KG1 (cell line): ENCODE results near the gene COL6A2.
"Not testable (repeated sequence)": the region's sequence is repeated elsewhere in the genome, so short reads cannot be mapped to it uniquely, and the experiment has no call there.

Experiments used
- DNase-seq: peaks from one replicate; lab custom pipeline; 2025; lab: John Stamatoyannopoulos, UW

The COL6A2 gene

DNA sequence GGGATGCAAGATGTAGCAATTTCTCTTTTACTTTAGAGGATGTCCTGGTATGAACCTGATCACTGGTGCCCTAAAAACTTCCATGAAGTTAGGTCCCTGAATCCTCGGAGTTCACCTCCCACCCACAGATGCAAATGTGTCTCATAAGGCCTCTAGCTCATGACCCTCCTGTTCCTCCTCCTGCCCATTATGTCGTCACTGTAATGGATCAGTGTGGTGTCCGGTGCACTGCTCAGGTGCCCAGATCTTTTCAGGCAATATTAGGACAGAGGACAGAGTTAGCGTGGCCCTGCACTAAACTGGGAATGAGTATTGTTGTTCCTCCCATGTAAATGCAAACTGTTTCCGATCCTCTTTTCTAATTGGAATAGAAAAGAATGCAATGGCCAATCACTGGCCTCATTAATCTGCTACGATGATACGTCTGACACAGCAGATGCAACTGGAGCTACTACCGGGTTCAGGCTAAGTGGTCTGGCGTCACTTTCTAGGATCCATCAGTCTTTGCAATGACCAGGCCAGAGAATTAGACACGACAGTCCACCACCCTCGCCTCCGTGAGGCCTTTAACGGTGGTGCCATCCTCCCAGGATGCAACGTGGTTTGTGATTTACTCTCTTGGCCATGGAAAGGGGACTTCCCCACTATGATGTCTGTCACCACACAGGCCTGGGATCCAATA is 3.4 kb upstream of the COL6A2 start:
- DNase-seq = no peak

DNA sequence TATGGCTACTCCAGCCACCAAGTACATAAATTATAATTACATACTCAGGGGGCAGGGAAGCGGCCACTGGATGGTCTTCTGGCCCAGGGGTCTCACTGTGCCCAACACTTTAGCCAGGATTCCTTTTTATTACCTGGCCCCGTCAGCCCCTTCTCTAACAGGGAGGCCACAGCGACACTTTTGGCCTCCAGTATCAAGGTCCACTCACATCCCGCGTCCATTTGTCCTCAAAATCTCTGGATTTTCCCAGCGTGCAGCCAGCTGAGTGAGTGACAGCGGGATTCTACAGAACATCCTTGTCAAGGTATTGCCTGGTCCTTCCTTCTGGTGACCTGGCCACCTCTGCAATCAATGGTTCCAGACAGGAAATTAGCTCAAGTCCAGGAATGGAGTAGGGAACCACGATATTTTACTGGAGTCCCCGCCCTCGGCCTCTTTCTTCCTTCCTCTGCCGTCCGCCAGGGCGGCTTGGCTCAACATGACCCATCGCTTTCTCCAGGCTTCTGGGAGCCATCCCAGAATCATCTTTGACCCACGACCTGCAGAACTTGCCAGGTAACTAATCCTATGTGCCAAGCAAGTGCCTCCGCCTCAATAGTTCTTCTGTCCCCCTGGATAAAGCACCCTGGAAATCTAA is 2.7 kb upstream of the COL6A2 start:
- no peak for DNase-seq

DNA sequence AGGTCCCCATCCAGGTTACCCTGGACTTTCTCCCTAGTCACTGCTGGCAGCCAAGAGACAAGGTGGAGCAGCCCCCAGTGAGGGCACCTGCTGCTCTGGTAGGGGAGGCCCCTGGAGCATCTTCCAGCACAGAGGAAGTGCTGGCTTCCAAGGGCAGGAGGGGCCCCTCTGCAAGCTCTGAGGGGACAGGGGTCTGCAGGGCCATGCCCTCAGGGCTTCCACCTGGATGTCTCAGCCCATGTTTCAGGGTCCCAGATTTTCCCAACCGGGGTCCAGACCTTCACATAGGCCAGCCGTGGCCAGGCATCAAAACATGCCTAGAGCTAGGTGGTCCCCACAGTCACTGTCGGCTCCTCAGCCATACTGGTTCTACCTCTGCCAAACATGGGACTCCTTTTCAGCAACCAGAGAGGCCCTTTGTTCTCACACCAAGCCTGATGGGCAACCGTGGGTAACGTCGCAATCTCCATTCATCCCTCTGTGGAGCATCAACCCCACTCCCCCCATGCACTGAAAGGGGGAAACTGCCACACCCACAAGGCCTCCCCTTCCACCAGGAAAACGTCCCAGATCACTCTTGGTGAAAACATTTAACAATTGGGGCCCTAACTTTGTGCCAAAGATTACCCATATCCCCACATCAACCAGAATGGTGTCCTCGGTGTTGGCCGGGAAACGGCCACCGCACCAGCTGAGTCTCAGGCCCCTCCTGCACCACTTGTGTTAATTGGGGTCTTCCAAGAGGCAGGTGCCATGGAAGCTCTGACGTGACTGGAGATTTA is 1.9 kb upstream of the COL6A2 start:
- no peak for DNase-seq

DNA sequence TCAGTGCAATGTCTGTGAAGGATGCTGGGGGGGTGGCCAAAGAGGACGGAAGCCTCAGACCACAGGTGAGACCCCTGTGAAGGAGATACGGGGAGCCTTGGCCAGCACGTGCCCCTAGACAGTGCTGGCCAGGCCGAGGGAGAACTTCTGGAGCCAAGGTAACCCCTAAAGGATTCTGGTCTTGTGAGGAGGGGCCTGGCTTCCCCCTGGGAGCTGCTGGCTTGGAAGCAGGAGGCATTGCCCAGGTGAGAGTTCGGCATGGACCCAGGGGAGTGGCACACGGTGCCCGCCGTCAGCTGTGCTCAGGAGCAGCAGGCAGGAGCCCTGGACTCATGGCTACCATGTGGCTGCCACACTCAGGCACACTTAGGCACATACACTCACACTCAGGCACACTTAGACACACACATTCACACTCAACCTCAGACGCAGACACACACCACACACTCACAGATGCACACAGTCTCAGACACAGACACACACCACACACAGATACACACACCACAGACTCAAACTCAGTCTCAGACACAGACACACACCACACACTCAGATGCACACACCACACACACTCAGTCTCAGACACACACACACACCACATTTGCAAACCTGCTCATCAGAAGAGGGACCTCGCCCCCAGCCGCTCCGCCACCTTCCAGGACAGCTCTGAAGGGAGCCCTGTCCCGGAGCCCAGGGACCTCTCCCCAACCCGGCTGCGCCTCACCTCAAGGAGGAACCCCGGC is 1.1 kb upstream of the COL6A2 start:
- no peak for DNase-seq

DNA sequence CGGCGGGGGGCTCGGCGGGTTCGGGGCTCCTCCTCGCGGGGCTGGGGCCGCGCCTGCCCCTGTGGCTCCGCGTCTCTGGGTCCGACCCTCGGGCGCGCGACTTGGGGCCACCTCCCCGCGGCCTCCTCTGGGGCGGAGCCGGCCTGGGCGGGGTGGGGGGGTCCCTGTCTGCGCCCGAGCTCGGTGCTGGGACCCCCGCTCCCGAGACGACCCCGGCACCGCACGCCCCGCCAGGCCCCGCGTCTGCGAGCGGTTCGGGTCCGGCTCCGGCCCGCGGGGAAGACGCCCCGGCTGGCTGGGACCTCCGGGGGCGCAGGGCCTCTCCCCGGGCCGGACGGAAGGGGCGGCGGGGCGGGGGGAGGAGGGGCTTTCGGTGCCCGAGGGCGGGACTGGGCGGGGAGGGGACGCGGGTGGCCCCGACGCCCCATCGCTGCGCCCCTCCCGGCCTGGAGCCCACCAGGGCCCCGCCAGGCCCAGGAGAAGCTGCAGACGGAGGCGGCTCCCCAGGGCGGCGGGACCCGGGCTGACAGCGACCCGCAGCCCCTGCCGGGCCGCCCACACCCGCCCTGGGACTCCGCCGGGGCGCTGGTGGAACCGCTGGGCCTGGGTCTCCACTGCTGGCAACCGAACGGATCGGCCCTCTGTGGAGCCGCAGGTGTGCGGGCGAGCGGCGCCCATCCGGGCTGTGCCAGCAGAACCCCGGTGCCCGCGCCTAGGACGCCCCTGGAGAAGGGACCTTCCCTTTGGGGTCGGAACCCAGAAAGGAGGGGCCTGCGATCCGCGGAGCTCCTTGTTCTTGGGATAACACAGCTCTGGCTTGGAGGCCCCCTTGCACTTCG is 610 bp downstream of the COL6A2 start:
- DNase-seq = no peak

DNA sequence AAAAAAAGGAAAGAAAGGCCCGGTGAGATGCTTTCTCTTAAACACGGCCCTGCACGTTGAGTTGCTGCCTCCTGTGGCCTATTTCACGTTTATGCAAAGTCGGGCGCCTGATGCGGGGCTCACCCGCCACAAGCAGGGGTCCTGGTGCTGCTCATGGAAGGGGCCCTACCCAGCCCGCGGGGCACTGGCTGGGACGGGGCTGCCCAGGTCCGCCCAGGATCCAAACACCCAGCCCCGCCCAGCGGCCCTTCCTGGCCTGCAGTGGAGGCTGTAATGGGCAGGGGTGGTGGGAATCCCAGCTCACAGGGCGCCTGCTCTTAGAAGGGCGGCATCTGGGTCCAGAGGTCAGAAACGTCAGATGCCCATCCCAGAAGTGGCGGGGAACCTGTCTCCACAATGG is 1.6 kb downstream of the COL6A2 start:
- DNase-seq = no peak

DNA sequence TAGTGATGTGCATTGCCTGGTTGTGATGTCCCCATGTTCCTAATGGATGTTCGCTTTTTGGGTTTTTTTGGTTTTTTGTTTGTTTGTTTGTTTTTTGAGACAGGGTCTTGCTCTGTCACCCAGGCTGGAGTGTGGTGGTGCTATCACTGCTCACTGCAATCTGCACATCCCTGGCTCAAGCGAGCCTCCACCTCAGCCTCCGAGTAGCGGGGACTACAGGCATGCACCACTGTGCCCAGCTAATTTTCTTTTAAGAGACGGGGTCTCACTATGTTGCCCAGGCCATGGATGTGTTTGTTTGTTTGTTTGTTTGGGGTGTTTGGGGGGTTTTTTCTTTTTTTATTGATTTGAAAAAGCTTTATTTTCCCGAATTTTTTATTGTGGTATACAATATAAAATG is 2.1 kb downstream of the COL6A2 start:
- no peak for DNase-seq

DNA sequence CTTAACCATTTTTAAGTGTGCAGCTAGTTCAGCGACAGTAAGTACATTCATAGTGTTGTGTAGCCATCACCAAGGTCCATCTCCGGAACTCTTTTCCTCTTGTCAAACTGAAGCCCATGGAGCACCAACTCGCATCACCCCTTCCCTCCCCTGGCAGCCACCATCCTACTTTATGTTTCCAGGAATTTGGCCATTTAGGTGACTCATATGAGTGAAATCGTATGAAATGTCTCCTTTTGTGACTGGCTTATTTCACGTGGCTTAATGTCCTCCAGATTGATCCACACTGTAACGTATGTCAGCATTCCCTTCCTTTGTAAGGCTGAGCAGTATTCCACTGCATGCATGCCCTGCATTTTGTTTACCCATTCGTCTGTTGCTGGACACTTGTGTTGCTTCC is 2.5 kb downstream of the COL6A2 start:
- DNase-seq = no peak

DNA sequence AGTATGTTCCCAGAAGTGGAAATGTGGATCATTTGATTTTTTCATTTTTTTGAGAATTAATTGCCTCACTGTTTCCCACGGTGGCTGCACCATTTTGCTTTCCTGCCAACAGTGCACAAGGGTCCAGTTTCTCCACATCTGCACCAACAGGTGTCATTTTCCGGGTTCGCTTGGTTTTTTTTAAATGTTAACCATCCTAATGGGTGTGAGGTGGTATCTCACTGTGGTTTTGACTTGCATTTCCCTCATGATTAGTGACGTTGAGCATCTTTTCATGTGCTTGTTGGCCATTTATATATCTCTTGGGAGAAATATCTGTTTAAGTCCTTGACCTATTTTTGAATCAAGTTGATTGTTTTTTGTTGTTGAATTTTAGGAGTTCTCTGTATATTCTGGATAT is 3.0 kb downstream of the COL6A2 start:
- no peak for DNase-seq

DNA sequence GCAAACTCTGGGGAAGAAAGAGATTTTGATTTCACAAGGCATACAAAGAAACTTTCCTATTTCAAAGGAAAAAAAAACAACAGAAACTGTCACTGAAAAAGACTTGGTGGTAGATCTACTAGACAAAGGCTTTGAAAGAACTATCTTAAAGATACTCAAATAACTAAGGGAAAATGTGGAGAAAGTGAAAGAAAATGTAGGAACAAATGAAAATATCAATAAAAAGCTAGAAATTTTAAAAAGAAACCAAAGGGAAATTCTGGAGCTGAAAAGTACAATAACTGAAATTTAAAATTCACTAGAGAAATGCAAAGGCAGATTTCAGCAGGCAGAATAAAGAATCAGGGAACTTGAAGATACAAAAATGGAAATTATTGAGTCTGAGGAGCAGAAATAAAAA is 6.2 kb downstream of the COL6A2 start:
- no peak for DNase-seq

DNA sequence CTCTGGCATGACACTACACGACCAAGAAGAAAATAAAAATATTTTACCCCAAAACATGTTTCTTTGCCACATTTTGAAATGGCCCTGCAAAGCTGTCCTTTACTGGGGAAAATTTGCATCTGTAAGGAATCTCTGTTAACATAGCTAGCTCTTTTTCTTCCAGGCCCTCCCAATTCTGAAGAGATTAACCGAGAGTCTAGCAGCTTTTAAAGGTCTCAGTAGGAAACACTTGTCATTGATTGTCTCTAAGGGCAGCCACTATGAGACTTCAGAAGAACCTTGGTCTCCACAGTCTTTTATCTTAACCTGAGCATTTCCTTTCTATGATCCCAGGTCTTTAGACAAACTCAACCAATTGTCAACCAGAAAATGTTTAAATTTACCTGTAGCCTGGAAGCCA is 9.5 kb downstream of the COL6A2 start:
- not testable (repeated sequence) for DNase-seq

DNA sequence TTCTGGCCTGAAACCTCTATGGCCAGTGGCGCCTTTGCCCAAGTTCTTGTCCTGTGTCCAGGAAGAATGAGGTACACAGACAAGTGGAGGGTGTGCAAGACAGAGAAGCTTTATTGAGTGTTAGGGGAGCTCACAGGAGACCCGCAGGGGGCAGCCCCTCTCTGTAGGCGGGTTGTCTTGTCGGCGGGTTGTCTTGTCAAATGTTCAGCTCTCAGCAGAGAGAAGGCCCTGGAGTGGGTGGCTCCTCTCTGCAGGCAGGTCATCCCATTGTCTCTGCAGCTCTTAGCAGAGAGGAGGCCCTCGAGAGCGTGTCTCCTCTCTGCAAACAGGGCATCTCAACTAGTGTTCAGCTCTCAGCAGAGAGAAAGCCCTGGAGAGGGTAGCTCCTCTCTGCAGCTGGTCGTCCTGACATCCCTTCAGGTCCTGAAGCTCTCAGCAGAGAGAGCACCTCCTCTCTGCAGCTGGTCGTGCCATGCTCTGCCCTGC is 11.0 kb downstream of the COL6A2 start:
- no peak for DNase-seq

DNA sequence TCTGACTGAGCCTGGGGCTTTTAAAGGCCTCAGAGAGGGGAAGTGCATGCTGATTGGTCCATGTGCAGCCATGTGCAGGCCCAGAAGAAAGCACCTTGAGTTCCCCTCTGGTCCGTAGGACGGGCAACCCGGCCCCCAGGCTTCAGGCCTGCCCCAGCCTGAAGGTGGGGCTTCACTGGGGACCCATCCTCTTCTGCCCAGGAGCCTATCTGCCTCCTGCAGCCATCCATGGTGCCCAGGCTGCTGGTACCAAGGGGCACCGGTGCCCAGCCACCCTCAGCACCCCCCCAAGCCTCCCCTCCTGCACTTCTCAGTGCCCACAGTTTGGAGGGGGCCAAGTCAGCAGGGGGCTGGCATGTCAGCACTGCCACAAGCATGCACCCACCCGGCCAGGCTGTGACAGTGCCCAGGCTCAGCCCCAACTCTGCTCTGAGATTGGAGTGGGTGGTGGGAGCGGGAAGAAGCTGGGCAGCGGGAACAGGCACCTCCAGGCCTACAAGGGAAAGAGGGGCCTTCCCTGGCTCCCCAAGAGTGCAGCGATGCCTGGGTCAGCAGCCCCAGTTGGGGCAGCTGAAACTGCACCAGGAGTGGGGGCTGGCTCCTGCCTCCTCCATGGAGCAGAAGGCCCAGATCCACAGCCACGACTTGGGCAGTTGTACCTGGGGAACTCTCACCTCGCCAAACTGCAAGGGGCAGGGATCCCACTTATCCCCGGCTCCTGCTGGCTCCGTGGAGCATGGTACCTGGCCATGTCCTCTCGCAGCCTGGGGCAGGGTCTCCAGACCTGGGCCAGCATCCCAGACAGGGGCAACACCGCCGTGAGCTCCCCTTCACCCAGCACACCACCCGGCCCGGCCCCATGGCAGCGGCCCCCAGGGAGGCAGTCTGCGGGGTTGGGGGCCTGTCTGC is 11.7 kb downstream of the COL6A2 start:
- no peak for DNase-seq

DNA sequence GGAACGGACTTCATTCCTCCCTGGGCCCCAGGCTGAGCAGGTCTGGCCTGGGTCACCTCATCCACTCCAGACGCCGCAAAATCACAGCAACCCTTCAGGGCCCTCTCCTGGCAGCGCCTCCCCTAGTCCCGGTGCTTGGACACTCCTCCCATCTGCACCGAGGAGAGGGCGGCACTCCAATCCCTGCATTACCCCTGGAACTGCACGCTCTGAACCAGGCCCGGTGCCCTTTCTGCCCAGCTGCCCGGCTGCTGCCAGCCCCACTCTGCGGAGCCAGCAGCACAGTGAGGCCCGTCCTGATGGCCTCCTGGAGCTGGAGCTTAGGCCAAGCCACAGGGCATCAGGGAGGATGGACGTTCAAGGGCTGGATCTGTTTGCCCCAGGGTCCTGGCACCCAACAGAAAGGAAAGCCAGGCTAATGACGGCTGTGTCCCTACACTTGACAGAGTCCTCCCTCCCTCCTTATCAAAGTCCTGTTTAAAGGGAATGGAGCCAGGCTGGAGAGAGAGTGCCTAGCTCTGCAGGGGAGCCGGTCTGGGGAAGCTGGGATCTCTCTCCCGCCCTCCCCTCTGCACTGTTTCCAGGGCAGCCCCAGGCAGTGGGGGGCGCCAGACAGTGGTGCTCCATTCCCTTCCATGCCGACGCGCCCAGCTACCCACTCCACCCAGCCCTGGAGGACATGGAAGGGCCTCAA is 12.7 kb downstream of the COL6A2 start:
- no peak for DNase-seq

DNA sequence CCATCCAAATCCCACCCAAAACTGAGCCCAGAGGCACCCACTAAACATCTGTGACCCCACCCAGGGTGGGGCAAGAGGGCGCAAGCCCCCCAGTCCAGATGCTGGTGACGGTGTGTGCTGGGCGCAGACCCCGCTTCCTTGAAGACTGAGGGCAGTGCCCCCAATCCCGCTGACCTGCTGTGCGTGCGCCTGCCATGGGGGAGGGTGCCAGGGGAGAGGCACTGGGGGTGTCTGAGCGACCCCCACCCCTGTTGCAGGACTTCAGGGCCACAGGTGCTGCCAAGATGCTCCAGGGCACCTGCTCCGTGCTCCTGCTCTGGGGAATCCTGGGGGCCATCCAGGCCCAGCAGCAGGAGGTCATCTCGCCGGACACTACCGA is 13.3 kb downstream of the COL6A2 start:
- DNase-seq = no peak

DNA sequence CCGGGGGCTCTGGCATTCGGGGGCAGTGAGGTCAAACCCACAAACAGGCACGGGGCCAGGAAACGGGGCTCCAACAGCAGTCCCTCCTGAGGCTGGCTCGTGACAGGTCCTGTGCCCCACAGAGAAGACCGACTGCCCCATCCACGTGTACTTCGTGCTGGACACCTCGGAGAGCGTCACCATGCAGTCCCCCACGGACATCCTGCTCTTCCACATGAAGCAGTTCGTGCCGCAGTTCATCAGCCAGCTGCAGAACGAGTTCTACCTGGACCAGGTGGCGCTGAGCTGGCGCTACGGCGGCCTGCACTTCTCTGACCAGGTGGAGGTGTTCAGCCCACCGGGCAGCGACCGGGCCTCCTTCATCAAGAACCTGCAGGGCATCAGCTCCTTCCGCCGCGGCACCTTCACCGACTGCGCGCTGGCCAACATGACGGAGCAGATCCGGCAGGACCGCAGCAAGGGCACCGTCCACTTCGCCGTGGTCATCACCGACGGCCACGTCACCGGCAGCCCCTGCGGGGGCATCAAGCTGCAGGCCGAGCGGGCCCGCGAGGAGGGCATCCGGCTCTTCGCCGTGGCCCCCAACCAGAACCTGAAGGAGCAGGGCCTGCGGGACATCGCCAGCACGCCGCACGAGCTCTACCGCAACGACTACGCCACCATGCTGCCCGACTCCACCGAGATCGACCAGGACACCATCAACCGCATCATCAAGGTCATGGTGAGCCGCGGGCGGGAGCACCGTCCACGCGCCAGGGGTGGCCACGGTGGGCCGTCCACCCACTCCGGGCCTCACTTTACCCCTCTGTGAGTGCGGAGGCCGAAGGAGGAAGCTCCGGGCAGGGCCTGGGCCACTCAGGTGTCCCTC is 14.2 kb downstream of the COL6A2 start:
- DNase-seq = no peak

DNA sequence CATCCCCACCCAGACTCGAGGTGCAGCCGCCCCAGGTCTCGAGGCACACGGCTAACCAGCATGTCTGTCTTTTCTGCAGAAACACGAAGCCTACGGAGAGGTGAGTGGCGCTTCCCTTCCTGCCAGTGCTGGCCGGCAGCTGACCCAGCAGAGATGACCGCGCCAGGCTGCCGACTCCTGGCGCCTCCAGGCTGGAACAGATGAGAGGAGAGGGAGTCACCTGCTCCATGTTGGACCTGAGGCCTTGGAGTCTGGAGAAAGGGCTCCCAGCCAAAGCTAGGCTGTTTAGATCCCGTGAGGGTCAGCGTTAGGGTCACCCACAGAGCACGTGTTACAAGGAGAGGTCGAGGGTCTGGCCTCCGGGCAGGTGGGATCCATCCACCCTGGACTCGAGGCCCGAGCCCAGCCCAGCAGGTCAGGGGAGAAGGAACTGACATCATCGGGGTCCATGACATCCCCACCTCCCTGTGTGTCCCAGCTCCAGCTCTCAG is 14.9 kb downstream of the COL6A2 start:
- no peak for DNase-seq

DNA sequence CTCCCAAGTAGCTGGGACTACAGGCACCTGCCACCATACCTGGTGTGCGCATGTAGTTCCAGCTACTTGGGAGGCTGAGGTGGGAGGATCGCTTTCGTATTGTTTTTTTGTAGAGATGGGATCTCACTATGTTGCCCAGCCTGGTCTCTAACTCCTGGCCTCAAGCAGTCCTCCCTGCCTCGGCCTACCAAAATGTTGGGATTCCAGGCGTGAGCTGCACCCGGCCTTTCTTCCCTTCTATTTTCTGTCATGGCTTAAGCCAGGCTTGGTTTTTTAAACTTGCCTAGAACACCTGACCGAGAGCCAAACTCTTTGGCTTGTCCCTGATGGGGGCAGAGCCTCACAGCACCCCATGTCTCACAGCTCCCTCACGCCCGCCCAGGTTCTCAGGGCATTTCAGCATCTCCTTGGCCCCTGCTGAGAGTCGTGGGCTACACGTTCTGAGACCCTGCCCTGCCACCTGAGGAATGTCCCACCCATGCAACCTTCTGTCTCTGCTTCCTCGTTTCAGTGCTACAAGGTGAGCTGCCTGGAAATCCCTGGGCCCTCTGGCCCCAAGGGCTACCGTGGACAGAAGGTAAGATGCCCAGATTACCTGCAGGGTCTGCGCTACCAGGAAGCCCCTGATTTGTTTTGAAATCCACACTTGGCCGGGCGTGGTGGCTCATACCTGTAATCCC is 15.7 kb downstream of the COL6A2 start:
- DNase-seq = no peak
